Activated naive CD8-positive, alpha-beta T cell treated with anti-CD3 and anti-CD28 coated beads for 36 hours (primary cell): ENCODE measurements around the gene BCAS2. TPM values are rescaled to one million over a fixed set of nuclear protein-coding genes. Genes with fewer than 3 reads are reported as not detected.

Experiments
- DNase-seq: peaks from one replicate; pipeline ENCODE4 v3.0.0; 2021
- H3K27ac Mint-ChIP-seq: one replicate; pipeline ENCODE4 v1.8.0; 2022; ENCODE audit warnings: mild to moderate bottlenecking, moderate library complexity, mixed read lengths
- H3K27me3 Mint-ChIP-seq: one replicate; pipeline ENCODE4 v1.8.0; 2022; ENCODE audit warnings: mild to moderate bottlenecking, mixed read lengths
- H3K36me3 Mint-ChIP-seq: one replicate; pipeline ENCODE4 v1.8.0; 2021; ENCODE audit warnings: mild to moderate bottlenecking, mixed read lengths
- H3K4me1 Mint-ChIP-seq: one replicate; pipeline ENCODE4 v1.8.0; 2021; ENCODE audit warnings: mixed read lengths
- H3K4me3 Mint-ChIP-seq: one replicate; pipeline ENCODE4 v1.8.0; 2022; ENCODE audit warnings: mild to moderate bottlenecking, moderate library complexity, mixed read lengths
- H3K9me3 Mint-ChIP-seq: one replicate; pipeline ENCODE4 v1.8.0; 2022; ENCODE audit warnings: mixed read lengths
- total RNA-seq, 2 experiments: library from RNA; stranded (reverse); gene quantifications; one replicate each; pipeline ENCODE4 v1.2.3, GENCODE V29; 2021

The BCAS2 gene
- total RNA-seq, 2 experiments from 2014 or later: 68.0 to 69.1 TPM

DNA sequence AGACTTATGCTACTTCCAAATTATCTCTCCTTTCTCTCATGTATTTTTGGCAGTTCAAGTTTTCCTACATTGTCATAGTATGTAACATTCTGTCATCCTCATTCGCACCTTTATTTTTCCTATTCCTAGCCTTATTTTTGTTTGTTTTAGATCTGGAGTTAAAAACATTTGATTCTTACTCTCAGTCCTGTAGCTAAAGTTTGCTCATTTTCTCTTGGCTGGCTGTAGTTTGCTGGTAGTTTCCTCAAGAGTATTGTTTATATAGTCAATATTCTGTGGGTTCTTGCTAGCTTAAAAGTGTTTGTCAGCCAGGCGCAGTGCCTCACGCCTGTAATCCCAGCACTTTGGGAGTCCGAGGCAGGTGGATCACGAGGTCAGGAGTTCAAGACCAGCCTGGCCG is 40.6 kb downstream of the BCAS2 start:
- Mint-ChIP-seq H3K9me3 (no peaks in the 10 kb centered on the region), H3K4me1 (no peaks in the 10 kb centered on the region), H3K27ac (no peak overlapping the region), H3K27me3 (no peaks in the 10 kb centered on the region), H3K4me3 (no peak overlapping the region), H3K36me3 (no peaks in the 10 kb centered on the region)
- no peak for DNase-seq

DNA sequence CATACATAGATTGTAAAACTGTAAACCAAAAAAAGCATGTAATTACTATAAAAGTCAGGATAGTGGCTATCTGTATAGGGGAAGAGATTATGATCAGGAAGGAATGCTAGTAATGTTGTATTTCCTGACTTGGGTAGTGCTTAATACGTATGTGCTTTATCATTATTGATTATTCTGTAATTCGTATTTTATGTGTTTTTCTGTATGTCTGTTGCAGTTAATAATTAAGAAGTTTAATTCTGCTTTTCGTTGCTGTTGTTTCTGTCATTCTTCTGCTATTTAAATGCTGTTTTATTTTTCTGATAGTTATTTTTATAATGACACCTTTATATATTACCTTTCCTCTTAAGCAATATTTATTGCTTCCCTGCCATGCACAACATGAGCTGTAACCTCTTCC is 41.1 kb downstream of the BCAS2 start:
- Mint-ChIP-seq H3K4me1 (no peaks in the 10 kb centered on the region), H3K36me3 (no peaks in the 10 kb centered on the region), H3K9me3 (no peaks in the 10 kb centered on the region), H3K4me3 (no peak overlapping the region), H3K27ac (no peak overlapping the region), H3K27me3 (no peaks in the 10 kb centered on the region)
- DNase-seq: no peak

DNA sequence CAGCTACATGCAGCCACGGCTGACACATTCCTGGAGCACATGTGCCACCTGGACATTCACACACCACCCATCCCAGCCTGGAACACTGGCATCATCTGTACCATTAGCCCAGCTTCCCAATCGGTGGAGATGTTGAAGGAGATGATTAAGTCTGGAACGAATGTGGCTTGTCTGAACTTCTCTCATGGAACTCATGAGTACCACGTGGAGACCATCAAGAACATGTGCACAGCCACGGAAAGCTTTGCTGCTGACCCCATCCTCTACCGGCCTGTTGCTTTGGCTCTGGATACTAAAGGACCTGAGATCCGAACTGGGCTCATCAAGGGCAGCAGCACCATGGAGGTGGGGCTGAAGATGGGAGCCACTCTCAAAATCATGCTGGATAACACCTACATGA is 45.4 kb downstream of the BCAS2 start:
- no peaks in the 10 kb centered on the region for H3K27me3 Mint-ChIP-seq
- H3K4me1 Mint-ChIP-seq: peaks cover 5% of the 10 kb centered on the region
- no peak overlapping the region for H3K4me3 Mint-ChIP-seq
- no peaks in the 10 kb centered on the region for H3K9me3 Mint-ChIP-seq
- no peaks in the 10 kb centered on the region for H3K36me3 Mint-ChIP-seq
- no peak for DNase-seq
- H3K27ac Mint-ChIP-seq: no peak overlapping the region

DNA sequence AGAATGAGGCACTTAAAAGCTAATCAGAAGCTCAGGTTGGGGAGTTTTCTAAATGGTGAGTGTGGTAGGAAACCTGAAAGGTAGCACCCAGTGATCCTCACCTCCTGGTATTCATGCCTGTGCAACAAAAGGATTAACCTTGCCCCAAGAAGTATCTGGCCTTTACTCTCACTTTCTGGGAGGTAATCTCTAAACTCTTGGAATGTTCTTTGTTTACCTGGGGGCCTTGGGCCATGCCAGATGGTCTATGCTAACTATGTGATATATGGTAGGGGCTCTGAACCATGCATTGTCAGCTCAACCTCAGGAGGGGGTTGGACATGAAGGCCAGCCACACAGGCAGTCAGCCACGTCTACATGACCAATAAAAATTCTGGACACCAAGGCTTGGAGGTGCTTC is 46.0 kb downstream of the BCAS2 start:
- DNase-seq: no peak
- H3K27ac Mint-ChIP-seq: no peak overlapping the region
- no peaks in the 10 kb centered on the region for H3K9me3 Mint-ChIP-seq
- no peak overlapping the region for H3K4me3 Mint-ChIP-seq
- H3K4me1 Mint-ChIP-seq: peaks cover 8% of the 10 kb centered on the region
- H3K36me3 Mint-ChIP-seq: no peaks in the 10 kb centered on the region
- H3K27me3 Mint-ChIP-seq: no peaks in the 10 kb centered on the region

DNA sequence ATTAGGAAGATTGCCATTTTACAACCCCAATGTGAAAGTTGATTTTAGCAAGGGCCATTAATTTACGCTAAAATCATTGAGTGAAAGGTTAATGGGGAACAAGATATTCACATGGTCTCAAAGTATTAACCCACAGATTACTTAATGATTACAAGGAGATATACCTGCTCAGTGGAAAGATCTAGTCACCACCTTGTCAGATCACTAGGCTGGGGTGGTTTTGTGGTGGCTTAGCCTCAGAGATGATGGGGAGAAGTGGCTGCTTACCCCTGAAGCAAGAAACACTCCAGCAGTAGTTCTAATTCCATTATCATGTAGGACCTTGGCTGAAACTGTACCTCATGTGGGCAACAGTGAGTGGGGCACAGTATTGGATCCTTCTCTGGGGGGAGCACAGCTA is 50.3 kb downstream of the BCAS2 start:
- Mint-ChIP-seq H3K9me3 (no peaks in the 10 kb centered on the region), H3K27me3 (no peaks in the 10 kb centered on the region), H3K4me1 (peaks cover 8% of the 10 kb centered on the region), H3K4me3 (no peak overlapping the region), H3K36me3 (no peaks in the 10 kb centered on the region), H3K27ac (no peak overlapping the region)
- peak; percentile 29 for DNase-seq

DNA sequence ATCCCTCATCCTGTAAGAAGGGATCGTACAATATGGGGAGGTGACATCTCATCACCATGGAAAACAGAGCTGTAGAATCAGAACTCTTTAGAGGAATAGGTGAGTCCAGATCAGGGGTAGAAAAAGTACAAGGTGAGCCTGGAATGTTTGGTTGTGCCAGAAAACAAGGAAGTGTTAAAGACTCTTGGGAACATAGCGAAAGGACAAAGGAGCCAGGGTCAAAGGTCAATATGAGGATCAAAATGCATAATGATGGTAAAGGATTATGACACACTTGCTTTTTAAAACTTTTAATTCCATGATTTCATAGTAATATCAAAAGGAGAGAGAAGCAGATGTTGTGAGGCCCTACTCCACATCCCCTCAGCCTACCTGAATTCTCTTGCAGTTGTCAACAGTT is 51.2 kb downstream of the BCAS2 start:
- H3K4me3 Mint-ChIP-seq: no peak overlapping the region
- H3K4me1 Mint-ChIP-seq: peaks cover 8% of the 10 kb centered on the region
- DNase-seq: no peak

DNA sequence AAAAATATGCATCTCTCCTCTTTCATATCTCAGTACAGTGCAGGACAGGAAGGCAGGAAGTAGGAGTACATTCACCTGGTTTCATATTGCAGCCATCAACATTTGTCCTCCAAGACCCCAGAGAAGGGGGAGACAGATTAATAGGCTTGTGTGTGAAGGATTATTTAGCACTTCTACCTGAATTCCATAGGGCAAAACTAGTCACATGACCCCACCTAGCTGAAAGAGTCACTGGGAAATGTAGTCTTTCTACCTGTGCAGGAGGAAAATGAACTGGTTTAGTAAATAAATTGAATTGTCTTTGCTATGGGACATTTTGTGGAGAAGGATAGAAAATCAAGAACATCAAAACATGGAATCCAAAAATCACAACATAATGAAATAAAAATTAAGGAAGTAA is 56.5 kb downstream of the BCAS2 start:
- H3K36me3 Mint-ChIP-seq: no peaks in the 10 kb centered on the region
- no peaks in the 10 kb centered on the region for H3K4me1 Mint-ChIP-seq
- H3K27ac Mint-ChIP-seq: no peak overlapping the region
- no peak for DNase-seq
- no peak overlapping the region for H3K4me3 Mint-ChIP-seq
- H3K27me3 Mint-ChIP-seq: peaks cover 11% of the 10 kb centered on the region
- no peaks in the 10 kb centered on the region for H3K9me3 Mint-ChIP-seq

More for the DNA sequence above, 51.2 kb downstream of the BCAS2 start:
- Mint-ChIP-seq H3K27me3 (no peaks in the 10 kb centered on the region), H3K36me3 (no peaks in the 10 kb centered on the region), H3K9me3 (no peaks in the 10 kb centered on the region), H3K27ac (no peak overlapping the region)

DNA sequence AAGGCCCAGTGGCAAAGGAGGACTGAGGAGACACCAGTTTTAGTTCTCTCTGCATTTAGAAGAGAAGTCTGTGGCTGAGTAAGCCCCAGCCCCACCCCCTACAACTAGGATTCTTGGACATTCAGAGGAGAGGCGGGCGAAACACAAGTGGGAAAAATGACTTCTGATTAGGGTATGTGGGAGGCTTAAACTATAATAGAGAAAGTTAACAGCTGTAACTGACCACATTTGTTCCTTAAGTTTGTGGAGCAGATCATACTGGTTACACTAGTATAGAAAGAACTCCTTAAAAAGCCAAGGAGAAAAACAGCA is 59.2 kb downstream of the BCAS2 start:
- H3K4me1 Mint-ChIP-seq: no peaks in the 10 kb centered on the region
- H3K27me3 Mint-ChIP-seq: peaks cover 15% of the 10 kb centered on the region
- no peak overlapping the region for H3K4me3 Mint-ChIP-seq
- no peaks in the 10 kb centered on the region for H3K36me3 Mint-ChIP-seq
- H3K27ac Mint-ChIP-seq: no peak overlapping the region
- no peaks in the 10 kb centered on the region for H3K9me3 Mint-ChIP-seq
- no peak for DNase-seq

DNA sequence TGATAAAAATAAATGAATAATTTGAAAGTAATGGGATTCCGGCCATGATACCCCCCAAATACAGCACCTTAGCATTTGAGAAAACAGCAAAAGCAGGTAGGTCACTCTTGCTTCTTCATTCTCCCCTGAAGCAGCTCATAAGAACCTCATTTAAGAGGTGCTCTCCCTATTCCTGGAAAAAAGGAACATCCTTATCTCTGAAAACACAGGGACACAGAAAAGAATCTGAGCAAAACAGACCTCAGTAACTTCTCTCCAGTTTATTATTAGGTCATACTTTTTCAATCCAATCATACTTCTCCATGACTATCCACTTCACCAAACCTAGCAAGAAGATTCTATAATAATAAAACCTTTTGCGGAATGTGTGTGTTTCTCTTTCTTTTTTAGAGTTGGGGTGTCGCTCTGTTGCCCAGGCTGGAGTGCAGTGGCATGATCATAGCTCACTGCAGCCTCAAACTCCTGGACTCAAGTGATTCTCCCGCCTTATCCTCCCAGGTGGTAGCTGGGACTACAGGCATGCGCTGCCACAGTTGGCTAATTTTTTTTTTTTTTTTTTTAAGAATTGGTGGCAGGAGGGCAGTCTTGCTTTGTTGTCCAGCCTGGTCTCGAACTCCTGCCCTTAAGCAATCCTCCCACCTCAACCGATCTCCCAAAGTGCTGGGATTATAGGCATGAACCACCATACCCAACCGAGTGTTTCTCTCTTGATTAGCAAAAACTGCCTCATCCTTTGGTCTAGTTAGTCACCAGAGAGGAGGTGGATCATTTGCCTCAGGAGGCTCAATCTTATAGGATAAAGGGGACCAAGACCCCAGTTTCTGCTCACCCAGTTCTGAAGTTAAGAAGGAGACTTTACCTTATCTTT is 59.8 kb downstream of the BCAS2 start:
- Mint-ChIP-seq H3K27me3 (peaks cover 15% of the 10 kb centered on the region), H3K36me3 (no peaks in the 10 kb centered on the region), H3K4me1 (no peaks in the 10 kb centered on the region), H3K27ac (no peak overlapping the region), H3K9me3 (no peaks in the 10 kb centered on the region), H3K4me3 (no peak overlapping the region)
- no peak for DNase-seq

Other genes with a start within 250 kb of the BCAS2 start
- 10 to 100 TPM; 31.5 to 32.8 TPM for gene TRIM33, start 70.4 kb downstream of the BCAS2 start, total RNA-seq
- under 1 TPM; 0.50 to 0.91 TPM for gene DENND2C, start 88.4 kb upstream of the BCAS2 start, total RNA-seq
- gene AMPD1, start 113.9 kb upstream of the BCAS2 start, total RNA-seq: not detected
- 10 to 100 TPM; 67.7 to 69.4 TPM for gene NRAS, start 135.2 kb upstream of the BCAS2 start, total RNA-seq
- gene CSDE1, start 176.4 kb upstream of the BCAS2 start, total RNA-seq: 100 to 1,000 TPM; 519 to 530 TPM
- 10 to 100 TPM; 73.3 to 74.9 TPM for gene SIKE1, start 199.1 kb upstream of the BCAS2 start, total RNA-seq